Thyroid gland (tissue), 4 donors: ENCODE results near the gene ATP6V1C2.

Source experiments
- POLR2A ChIP-seq, 2 donors: fragments of 450-650 bp; IDR thresholded peaks; one replicate each; pipeline ENCODE4 v1.6.1; 2017; ENCODE audit warnings: antibody characterized with exemption in 2 of 2, mild to moderate bottlenecking in 2 of 2, moderate library complexity in 1 of 2
- TF ChIP-seq, protein P1 (sequence below), 6 experiments: fragments of 200-600 bp in 3 of 6; fragments of 450-650 bp in 3 of 6; sonication (generic) in 3 of 6; IDR thresholded peaks; one replicate each; pipeline ENCODE4 v1.5.1; 2016 to 2019; ENCODE audit warnings: antibody characterized with exemption in 6 of 6, mild to moderate bottlenecking in 2 of 6, inconsistent platforms in 1 of 6, moderate library complexity in 1 of 6

DNA sequence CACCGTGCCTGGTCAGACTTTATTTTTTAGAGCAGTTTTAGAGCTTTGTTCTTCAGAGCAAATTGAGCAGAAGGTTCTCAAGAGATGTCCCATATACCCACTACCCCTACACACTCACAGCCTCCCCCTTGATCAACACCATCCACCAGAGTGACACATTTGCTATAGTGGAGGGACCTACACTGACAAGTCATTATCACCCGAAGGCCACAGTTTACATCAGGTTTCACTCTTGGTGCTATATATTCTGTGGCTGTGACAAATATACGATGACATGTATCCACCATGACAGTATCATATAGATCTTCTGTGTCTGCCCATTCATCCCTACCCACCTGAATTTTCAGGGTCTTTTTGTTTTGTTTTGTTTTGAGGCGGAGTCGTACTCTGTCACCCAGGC, 15.4 kb upstream of the ATP6V1C2 start:
- TF ChIP-seq, protein P1, sequence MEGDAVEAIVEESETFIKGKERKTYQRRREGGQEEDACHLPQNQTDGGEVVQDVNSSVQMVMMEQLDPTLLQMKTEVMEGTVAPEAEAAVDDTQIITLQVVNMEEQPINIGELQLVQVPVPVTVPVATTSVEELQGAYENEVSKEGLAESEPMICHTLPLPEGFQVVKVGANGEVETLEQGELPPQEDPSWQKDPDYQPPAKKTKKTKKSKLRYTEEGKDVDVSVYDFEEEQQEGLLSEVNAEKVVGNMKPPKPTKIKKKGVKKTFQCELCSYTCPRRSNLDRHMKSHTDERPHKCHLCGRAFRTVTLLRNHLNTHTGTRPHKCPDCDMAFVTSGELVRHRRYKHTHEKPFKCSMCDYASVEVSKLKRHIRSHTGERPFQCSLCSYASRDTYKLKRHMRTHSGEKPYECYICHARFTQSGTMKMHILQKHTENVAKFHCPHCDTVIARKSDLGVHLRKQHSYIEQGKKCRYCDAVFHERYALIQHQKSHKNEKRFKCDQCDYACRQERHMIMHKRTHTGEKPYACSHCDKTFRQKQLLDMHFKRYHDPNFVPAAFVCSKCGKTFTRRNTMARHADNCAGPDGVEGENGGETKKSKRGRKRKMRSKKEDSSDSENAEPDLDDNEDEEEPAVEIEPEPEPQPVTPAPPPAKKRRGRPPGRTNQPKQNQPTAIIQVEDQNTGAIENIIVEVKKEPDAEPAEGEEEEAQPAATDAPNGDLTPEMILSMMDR (IDR thresholded peaks at IDR 0.05): no peak
- TF ChIP-seq POLR2A (IDR thresholded peaks at IDR 0.05): no peak
